ENCODE results near the gene HDAC4. TPM values are rescaled to one million over a fixed set of nuclear protein-coding genes. Genes with fewer than 3 reads are reported as not detected.

Gene HDAC4
- total RNA-seq, 4 donors from 2014 or later, result 24.8 to 82.9 (median 41.3) TPM

DNA sequence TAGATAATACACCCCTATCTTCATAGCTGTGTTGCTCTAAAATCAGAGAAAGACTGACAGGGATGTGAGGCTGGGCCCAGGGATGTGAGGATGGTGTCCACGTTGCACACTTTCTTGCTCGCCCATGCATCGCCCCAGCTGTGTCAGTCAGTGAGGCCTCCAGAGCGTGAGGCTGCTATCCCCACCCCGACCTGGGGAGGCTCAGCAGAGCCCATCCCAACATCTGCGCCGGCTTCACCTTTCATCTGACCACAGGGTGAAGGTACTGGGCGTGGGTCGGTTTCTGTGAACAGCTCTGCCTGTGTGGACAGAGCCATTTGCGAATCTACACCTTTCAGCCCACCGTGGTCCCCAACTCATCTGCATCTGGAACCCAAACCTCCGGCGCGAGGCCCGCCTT, 255.7 kb downstream of the HDAC4 start:
- no peak for TF ChIP-seq CTCF (IDR thresholded peaks at IDR 0.05; ENCODE audit: low read depth)

DNA sequence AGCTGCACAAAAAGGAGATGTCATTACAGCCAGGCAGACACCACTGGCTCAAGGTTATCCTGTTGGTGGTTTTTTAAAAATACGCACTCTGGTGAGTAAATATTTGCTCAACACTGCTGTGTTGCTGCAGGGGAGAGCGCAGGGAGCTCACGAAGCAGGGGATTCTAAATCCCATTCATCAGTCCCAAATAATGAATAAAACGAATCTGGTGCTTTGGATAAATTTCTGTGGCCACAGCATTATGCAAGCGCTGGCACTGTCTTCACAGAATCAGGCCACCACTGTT, 256.2 kb downstream of the HDAC4 start:
- no peak for TF ChIP-seq CTCF (IDR thresholded peaks at IDR 0.05; ENCODE audit: low read depth)

DNA sequence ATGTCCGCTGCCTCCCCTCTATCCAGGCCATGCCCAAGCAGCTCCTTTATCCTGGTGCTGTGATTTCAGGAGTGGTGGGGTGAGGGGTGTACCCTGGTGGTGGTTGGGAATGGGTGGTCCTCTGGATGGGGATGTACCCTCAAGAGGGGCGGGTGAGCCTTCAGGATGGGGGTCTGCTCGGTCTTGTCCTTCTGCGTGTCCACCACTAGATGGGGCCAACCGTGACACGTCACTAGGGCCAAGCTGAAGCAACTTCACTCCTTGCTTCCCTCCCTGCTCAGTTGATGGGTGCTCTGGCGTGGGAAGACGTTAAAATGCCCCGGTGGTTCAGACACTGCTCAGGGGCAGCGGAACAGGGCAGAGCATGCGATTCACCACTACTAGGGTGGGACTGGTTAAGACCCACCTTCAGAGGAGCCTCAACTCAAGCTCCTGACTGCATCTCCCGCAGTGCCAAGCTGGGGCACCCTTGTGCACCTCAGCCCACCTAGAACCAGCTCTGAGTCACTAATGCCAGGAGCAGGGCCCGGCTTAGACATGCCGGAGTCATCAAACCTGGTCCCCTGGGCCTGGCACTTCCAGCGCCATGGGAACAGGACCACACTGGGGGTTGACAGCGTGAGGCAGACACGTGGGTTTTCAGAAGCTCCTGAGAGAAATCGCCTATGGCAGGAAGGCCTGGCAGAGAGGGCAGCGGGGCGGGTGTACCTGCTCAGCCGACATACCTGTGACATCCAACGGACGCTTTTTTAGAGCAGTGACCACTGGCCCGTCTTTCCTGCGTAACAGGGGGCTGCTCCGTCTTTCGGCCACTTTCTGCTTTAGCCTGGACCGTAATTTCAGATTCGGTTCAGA, 256.7 kb downstream of the HDAC4 start:
- no peak for TF ChIP-seq CTCF (IDR thresholded peaks at IDR 0.05; ENCODE audit: low read depth)

- no peak for TF ChIP-seq CTCF (IDR thresholded peaks at IDR 0.05; ENCODE audit: low read depth)
Observed at GRCh38 chr2:239142806-239143205, 258.0 kb downstream of the HDAC4 start.

DNA sequence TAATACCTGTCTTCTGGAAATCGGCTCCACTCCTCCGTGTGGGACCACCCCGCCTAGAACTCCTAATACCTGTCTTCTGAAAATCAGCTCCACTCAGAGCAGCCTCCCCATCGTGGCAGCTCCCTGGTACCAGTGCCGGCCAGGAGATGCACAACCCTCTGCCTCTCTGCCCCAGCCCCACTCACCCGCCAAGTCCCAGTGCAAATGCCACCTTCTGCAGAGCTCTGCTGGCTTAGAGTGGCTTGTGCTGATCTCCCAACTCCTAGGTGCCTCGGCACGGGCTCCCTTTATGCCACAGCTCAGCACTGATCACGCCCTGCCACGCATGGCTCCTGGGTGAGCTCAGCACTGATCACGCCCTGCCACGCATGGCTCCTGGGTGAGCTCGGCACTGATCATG, 258.5 kb downstream of the HDAC4 start:
- no peak for TF ChIP-seq CTCF (IDR thresholded peaks at IDR 0.05; ENCODE audit: low read depth)

DNA sequence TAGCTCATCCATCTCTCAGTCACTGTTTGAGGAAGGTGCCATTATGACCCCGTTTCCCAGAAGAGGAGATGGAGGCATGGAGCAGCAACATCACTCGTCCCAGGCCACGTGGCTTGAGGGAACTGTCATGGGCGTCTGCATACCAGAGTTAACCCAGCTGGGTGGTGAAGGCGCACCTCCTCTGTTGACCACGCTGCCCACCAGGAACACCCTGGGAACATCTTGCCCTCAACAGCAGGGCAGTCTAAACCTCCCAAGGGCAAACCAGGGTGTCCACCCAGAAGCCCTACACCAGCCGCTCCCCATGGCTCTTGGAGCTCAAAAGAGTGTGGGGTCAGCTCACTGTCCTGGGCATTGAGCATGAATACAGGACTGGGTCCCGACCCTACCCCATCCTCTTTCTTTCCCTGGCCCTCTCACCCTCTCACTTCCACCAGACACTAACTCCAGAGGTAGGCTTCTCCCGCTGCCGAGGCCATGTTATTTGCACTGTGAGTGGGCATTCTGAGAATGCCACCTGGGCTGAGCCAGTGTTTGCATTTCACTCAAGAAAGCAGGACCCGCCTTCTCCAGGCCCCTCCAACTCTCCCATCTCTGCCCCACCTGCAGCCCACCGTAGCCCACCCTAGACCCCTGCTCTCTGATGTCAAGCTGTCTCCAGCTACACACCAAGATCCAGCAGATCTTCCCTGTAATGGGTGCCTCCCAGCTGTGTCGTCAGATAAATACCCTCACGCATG, 259.6 kb downstream of the HDAC4 start:
- no peak for TF ChIP-seq CTCF (IDR thresholded peaks at IDR 0.05; ENCODE audit: low read depth)

DNA sequence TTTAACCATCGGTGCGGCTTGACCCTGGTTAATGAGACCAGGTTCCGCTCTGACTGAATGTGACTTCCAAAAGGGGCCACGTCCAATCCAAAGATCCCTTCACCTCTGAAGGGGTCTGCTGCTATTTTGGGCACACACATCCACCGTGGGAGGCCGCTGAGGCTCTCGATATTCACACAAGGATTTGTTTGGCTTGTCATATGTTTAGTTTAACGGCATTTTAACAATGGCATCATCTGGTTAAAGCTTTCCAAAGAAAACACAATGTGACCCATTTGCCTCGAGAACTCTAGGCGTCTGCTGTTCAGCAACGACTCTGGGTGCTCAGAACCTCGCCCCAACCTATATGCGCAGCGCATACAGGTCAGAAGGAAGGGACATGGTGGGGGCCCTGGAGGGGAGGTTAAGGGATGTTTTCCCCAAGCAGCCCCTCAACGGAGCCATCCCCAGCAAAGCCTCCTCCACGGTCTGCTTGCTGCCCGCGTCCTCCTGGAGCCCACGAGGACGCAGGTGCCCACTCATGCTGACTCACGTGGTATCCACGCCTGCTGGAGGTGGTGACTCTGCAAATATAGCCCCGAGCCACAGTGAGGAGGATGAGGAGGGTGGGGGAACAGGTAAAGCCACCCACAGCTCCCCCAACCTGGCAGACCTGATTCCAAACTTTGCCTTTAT, 260.3 kb downstream of the HDAC4 start:
- TF ChIP-seq CTCF (IDR thresholded peaks at IDR 0.05; ENCODE audit: low read depth), result no peak

Data from subcutaneous adipose tissue (tissue), 4 donors.